LNCAP (cell line): ENCODE data around the gene RAPGEF1.

ENCODE experiments used
- CTCF ChIP-seq: fragments of 450-650 bp; IDR thresholded peaks from 2 replicates; pipeline ENCODE4 v1.5.1; 2017; ENCODE audit warnings: mild to moderate bottlenecking

Gene RAPGEF1

GRCh38 chr9:131554843-131555351 is 185.0 kb downstream of the RAPGEF1 start:
- no peak for TF ChIP-seq CTCF

DNA sequence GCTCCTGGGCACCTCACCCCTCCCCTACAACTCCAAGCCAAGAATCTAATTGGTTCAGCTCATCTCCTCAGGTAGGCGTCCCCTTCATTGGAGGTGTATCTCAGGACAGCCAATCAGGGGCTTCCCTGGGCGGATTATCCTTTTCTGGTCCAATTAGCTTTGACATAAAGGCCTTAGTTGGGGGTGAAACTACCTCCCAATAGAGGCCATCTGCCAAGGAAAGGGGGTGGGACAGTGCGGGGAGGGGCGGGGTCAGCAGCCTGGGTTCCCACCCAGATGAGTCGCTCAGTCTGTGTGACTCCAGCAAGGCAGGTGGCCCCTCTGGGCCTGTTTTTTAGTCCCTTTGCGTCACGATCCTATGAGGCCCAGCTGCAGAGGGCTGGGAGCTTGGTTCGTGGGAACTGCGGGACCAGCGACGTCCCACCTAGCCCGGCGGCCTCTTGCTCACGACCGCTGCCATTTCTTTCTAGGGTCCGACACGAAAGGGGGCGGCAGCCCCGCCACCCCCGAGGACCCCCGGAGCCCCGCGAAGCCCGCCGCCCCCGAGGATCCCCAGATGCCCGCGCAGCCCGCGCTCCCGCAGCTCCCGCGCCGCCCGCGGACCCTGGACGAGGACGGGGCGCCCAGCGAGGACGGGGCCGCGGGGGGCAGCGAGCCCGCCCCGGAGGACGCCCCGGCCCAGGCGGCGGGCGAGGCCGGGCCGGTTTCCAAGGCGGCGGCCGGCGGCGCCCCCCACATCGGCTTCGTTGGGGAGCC is 185.6 kb downstream of the RAPGEF1 start:
- TF ChIP-seq CTCF = no peak

GRCh38 chr9:131552030-131552429 is 187.8 kb downstream of the RAPGEF1 start:
- TF ChIP-seq CTCF = no peak

GRCh38 chr9:131546336-131547084 is 193.4 kb downstream of the RAPGEF1 start:
- TF ChIP-seq CTCF = no peak

DNA sequence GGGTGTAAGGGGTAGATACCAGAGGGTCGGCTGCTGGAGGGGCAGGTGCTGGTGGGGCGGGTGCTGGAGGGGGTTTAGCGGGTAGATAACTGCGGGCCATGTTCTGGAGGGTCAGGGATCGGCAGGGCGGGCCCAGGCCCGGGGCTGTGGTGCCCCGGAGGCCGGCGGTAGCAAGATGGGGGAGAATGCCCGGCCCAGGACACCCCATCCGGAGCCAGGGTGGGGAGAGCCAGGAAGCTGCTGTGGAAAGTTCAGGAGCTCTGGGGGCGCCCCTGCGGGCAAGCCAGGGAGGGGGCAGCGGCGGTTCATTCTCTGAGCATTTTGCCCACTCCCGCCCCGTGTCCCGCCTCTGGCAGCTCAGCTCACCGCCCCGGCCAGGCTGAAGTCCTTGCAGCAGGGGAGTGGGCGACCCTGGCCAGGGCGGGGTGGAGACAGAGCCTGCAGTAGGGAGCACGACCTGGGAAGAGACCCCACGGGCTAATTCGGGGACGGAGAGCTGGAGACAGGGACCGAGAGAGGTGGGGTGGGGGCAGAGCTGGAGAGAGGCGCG is 194.0 kb downstream of the RAPGEF1 start:
- no peak for TF ChIP-seq CTCF

DNA sequence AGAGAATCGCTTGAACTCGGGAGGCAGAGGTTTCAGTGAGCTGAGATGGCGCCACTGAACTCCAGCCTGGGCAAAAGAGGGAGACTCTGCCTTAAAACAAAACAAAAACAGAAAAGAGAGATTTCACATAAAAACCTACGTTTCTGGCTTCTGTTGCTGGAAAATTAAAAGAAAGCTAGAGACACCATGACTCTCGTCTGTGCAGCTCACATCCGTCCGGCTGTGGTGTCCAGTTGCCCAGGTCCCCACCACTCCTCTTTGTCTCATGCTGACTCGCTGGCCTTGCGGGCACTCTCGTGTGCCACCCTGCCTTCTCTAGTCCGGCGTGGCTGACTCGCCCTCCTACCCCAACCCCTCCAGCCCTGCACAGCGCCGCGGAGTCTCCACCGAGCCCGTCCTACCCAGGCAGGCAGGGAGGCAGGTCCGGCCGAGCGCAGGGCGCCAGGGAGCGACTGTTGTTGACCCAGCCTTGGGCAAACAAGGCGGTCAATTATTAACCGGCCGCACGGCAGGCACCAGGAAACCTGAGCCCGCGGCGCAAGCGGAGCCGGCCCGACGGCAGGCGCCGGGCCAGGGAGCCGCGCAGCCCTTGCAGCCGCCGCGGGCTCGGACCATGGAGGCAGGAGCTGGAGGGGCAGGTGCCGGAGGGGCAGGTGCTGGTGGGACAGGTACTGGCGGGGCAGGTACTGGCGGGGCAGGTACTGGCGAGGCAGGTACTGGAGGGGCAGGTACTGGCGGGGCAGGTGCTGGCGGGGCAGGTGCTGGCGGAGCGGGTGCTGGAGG is 194.7 kb downstream of the RAPGEF1 start, which contains the start of gene PRRT1B:
TSS of gene PRRT1B (plus strand) at position 521 of the 783 bp plus-strand sequence. CDS start at position 614, 93 bp downstream.
- TF ChIP-seq CTCF = no peak; the same call in 1 of the 2 replicates

DNA sequence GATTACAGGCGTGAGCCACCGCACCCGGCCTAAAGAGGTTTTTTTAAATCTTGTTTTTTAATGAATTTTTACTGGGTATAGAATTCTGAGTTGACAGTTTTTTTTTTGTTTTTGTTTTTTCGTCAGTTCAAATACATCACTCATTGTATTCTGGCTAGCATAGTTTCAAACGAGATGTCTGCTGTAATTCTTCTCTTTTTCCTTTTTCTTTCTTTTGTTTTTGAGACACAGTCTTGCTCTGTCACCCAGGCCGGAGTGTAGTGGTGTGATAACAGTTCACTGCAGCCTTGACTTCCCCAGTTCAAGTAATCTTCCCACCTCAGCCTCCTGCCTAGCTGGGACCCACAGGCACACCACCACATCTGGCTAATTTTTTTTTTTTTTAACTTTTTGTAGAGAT is 196.7 kb downstream of the RAPGEF1 start:
- TF ChIP-seq CTCF = no peak
